ENCODE data around the gene ST6GALNAC3. TPM values are rescaled to one million over a fixed set of nuclear protein-coding genes. Genes with fewer than 3 reads are reported as not detected.

ST6GALNAC3 gene
- total RNA-seq, 1 donor from 2014 or later: 5.6 TPM

DNA sequence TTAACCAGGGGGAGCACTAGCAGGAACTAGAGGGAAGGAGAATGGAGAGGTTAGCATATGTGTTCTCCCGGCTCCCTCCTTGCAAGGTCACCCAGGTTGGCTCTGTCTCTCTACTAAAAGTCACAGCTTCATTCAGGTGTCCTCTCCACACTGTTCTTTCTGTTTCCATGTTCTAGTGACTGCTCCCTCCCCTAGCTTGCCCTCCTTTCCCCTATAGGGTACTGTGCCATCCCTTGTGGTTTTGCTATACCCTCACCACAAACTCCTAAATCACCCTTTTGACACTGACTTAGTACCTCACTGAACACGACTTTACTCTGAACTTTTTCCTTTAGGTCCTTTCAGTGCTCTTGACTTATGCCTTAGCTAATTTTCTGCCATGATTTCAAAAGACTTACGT lies 389.3 kb downstream of the ST6GALNAC3 start:
- Histone ChIP-seq H3K27me3 (no peaks in the 10 kb centered on the region), H3K36me3 (no peaks in the 10 kb centered on the region), H3K27ac (no peak overlapping the region), H3K4me3 (no peak overlapping the region), H3K9me3 (no peaks in the 10 kb centered on the region), H3K4me1 (no peaks in the 10 kb centered on the region)
- TF ChIP-seq, protein P1, sequence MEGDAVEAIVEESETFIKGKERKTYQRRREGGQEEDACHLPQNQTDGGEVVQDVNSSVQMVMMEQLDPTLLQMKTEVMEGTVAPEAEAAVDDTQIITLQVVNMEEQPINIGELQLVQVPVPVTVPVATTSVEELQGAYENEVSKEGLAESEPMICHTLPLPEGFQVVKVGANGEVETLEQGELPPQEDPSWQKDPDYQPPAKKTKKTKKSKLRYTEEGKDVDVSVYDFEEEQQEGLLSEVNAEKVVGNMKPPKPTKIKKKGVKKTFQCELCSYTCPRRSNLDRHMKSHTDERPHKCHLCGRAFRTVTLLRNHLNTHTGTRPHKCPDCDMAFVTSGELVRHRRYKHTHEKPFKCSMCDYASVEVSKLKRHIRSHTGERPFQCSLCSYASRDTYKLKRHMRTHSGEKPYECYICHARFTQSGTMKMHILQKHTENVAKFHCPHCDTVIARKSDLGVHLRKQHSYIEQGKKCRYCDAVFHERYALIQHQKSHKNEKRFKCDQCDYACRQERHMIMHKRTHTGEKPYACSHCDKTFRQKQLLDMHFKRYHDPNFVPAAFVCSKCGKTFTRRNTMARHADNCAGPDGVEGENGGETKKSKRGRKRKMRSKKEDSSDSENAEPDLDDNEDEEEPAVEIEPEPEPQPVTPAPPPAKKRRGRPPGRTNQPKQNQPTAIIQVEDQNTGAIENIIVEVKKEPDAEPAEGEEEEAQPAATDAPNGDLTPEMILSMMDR (IDR thresholded peaks at IDR 0.05): no peak
- ATAC-seq (no peak), DNase-seq (no peak)
- intact Hi-C loops (cut with DNase I): no loop called here

DNA sequence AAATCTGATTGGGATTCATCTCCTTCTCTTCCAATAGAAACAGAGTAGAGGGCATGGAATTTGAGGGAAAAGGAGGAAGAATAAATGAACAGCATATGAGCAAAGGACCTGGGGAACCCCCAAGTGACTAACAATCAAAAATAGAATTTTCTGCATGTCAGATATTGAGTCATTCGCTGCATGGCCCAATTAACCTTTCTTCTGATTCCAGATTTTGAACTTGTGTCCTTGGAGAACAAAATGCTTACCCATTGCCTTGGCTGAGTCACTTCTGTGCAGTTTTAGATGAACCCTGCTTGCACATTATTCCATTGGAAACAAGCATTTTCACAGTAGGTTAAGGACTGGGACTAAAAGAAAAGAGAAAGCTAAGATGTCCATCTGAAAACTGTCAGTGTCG lies 390.5 kb downstream of the ST6GALNAC3 start:
- TF ChIP-seq, protein P1 (IDR thresholded peaks at IDR 0.05): no peak
- intact Hi-C loops (cut with DNase I): no loop called here
- no peak for ATAC-seq

DNA sequence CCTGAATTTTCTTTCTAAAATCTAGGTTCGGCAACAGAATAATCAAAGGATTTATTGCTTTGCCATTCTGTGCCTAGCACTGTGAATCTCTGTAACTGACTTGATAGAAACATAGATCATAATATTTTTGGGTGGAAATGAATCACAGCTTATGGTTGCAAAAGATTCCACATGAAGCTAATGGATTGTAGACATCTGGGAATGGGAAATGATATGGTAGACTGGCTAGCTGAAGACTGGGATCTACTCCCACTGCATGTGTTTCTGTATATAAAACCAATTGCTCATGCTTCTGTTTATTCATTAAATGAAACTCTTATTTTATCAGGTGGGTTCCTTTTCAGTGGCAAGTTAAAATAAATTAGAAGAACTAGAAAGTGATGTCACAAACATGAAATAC lies 395.6 kb downstream of the ST6GALNAC3 start:
- Histone ChIP-seq H3K9me3 (no peaks in the 10 kb centered on the region), H3K27ac (no peak overlapping the region), H3K4me1 (no peaks in the 10 kb centered on the region), H3K27me3 (no peaks in the 10 kb centered on the region), H3K4me3 (no peak overlapping the region), H3K36me3 (no peaks in the 10 kb centered on the region)
- DNase-seq: no peak
- intact Hi-C loops (cut with DNase I): no loop called here
- TF ChIP-seq, protein P1 (IDR thresholded peaks at IDR 0.05): no peak
- no peak for ATAC-seq

More for the DNA sequence above, 390.5 kb downstream of the ST6GALNAC3 start:
- H3K27ac ChIP-seq: no peak overlapping the region
- no peak for DNase-seq
- no peaks in the 10 kb centered on the region for H3K4me1 ChIP-seq
- no peaks in the 10 kb centered on the region for H3K27me3 ChIP-seq
- H3K36me3 ChIP-seq: no peaks in the 10 kb centered on the region
- no peak overlapping the region for H3K4me3 ChIP-seq
- no peaks in the 10 kb centered on the region for H3K9me3 ChIP-seq

DNA sequence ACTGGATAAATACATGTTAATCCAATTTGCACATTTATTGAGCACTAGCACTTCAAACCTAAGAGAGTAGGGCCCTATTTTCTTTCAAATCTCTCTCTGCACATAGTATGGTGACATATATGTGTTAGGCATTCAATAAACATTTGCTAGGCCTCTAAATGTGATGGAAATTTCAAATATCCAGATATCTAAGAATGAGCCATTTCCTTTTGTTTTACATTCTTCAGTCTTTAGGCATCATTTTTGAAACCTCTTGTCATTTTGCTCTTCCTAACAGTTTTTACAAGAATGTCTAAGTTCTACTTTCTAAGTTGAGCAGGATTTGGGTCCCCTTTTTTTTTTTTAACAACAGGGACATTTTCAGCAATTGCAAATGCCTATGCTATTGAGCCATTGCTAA lies 397.0 kb downstream of the ST6GALNAC3 start:
- Histone ChIP-seq H3K27me3 (no peaks in the 10 kb centered on the region), H3K27ac (no peak overlapping the region), H3K9me3 (no peaks in the 10 kb centered on the region), H3K36me3 (no peaks in the 10 kb centered on the region), H3K4me1 (no peaks in the 10 kb centered on the region), H3K4me3 (no peak overlapping the region)
- ATAC-seq (no peak), DNase-seq (no peak)
- TF ChIP-seq, protein P1 (IDR thresholded peaks at IDR 0.05): no peak
- intact Hi-C loops (cut with DNase I): no loop called here

DNA sequence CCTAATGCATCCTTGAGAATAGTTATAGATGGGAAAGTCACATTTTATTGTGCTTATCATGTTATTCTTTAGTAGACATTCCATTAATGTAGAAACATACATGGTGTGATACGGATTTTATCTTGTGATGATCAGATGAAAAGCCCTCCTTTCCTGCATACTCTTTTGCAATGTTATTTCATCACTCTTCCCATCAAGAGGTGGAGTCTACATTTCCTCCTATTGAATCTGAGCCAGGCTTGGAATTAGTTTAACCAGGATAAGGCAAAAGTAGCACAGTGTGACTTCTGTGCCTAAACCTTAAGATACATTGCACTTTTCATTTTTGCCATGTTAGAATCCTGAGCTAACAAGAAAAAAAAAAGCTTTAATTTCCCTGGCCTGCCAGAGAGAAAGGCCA lies 399.0 kb downstream of the ST6GALNAC3 start:
- intact Hi-C loops (cut with DNase I): no loop called here
- Histone ChIP-seq H3K4me1 (no peaks in the 10 kb centered on the region), H3K4me3 (no peak overlapping the region), H3K27me3 (no peaks in the 10 kb centered on the region), H3K9me3 (no peaks in the 10 kb centered on the region), H3K36me3 (no peaks in the 10 kb centered on the region), H3K27ac (no peak overlapping the region)
- DNase-seq (no peak), ATAC-seq (no peak)
- TF ChIP-seq, protein P1 (IDR thresholded peaks at IDR 0.05): no peak

DNA sequence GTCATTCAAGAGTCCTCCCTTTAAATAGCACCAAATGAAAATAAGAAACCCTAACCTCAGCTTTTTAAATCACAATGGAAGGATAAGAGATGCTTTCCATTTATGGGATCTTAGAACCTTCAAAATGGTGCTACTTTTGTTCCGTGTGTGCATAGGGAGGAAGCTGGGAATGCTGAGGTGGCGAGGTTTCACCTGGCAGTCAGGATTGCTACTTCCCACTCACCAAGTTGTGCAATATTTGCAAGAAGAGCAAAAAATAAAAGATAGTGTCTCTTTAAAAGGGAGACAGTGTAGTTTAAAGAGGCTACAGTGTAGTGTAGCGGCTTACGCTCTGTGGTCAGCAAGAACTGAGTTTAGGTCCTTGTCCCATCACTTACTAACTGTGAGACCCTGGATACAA lies 400.4 kb downstream of the ST6GALNAC3 start:
- intact Hi-C loops (cut with DNase I): no loop called here
- Histone ChIP-seq H3K36me3 (no peaks in the 10 kb centered on the region), H3K4me3 (no peak overlapping the region), H3K27me3 (no peaks in the 10 kb centered on the region), H3K4me1 (no peaks in the 10 kb centered on the region), H3K9me3 (no peaks in the 10 kb centered on the region), H3K27ac (no peak overlapping the region)
- ATAC-seq (no peak), DNase-seq (no peak)
- TF ChIP-seq, protein P1 (IDR thresholded peaks at IDR 0.05): no peak
